DOHH2 (cell line): ENCODE measurements around the gene MAPK13.

Source experiments
- H3F3A ChIP-seq: fragments of 200-600 bp; sonication (generic), shearing (Covaris generic); 2 replicates; pipeline ENCODE4 v1.6.0; 2016; ENCODE audit warnings: antibody characterized with exemption, mild to moderate bottlenecking; ENCODE audit not compliant: control insufficient read depth, insufficient read depth
- H3K27ac ChIP-seq: fragments of 200-600 bp; sonication (generic); 2 replicates; pipeline ENCODE4 v1.5.1; 2014; ENCODE audit warnings: low read depth, mild to moderate bottlenecking, low read length, moderate library complexity
- H3K27me3 ChIP-seq: fragments of 200-600 bp; sonication (generic); 2 replicates; pipeline ENCODE4 v1.6.1; 2014; ENCODE audit warnings: mild to moderate bottlenecking, low read length, mixed read lengths; ENCODE audit not compliant: control insufficient read depth
- H3K36me3 ChIP-seq: fragments of 200-600 bp; sonication (generic); 2 replicates; pipeline ENCODE4 v1.6.1; 2014; ENCODE audit warnings: mild to moderate bottlenecking, low read length, moderate library complexity, mixed read lengths; ENCODE audit not compliant: control insufficient read depth
- H3K4me1 ChIP-seq: fragments of 200-600 bp; sonication (generic); 2 replicates; pipeline ENCODE4 v1.6.1; 2014; ENCODE audit warnings: mild to moderate bottlenecking, low read length, mixed read lengths; ENCODE audit not compliant: control insufficient read depth
- H3K4me2 ChIP-seq: fragments of 200-600 bp; sonication (generic); 2 replicates; pipeline ENCODE4 v1.6.0; 2014; ENCODE audit warnings: mild to moderate bottlenecking, low read length, moderate library complexity
- H3K4me3 ChIP-seq: fragments of 200-600 bp; sonication (generic); 2 replicates; pipeline ENCODE4 v1.5.1; 2014; ENCODE audit warnings: mild to moderate bottlenecking, low read length, mixed read lengths
- H3K79me2 ChIP-seq: fragments of 200-600 bp; sonication (generic); 2 replicates; pipeline ENCODE4 v1.6.1; 2014; ENCODE audit warnings: mild to moderate bottlenecking, low read length, mixed read lengths; ENCODE audit not compliant: control insufficient read depth
- H3K9me2 ChIP-seq: fragments of 200-600 bp; sonication (generic); replicated peaks from 2 replicates; pipeline ENCODE4 v1.6.1; 2014; ENCODE audit warnings: mild to moderate bottlenecking, low read length, mixed read lengths; ENCODE audit not compliant: control insufficient read depth
- H3K9me3 ChIP-seq: fragments of 200-600 bp; sonication (generic); 2 replicates; pipeline ENCODE4 v1.6.1; 2014; ENCODE audit warnings: antibody characterized with exemption, low read length, mixed read lengths; ENCODE audit not compliant: control insufficient read depth, insufficient read depth
- H4K20me1 ChIP-seq: fragments of 200-600 bp; sonication (generic); 2 replicates; pipeline ENCODE4 v1.6.0; 2014; ENCODE audit warnings: low read depth, mild to moderate bottlenecking, antibody characterized with exemption, low read length, moderate library complexity; ENCODE audit not compliant: control insufficient read depth, insufficient read depth
- CTCF ChIP-seq: fragments of 200-600 bp; sonication (generic); IDR thresholded peaks from one replicate; pipeline ENCODE4 v1.5.1; 2014; ENCODE audit warnings: antibody characterized with exemption, mild to moderate bottlenecking, low read depth, low read length; ENCODE audit not compliant: poor library complexity, severe bottlenecking
- EZH2phosphoT487 ChIP-seq: fragments of 200-600 bp; sonication (generic); IDR thresholded peaks from 2 replicates; pipeline ENCODE4 v1.6.1; 2017; ENCODE audit warnings: borderline replicate concordance, mild to moderate bottlenecking, antibody characterized with exemption, low read length, moderate library complexity, mixed read lengths

MAPK13 gene

DNA sequence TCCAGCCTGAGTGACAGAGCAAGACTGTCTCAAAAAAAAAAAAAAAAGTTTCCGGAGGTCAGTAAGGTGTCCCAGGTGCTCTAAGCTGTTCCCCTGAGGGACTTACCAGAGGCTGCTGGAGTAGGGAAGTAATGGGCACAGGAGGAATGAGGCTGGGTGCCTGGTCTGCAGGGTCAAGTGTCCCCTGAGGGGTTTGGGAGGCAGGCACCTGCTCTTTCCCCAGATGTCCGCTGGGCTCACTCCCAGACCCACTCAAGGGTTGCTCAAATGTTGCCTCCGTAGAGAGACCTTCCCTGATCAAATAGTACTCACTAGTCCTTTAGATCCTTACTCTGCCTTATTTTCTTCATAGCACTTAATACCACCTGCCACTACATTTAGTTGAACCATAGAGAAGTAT is 5.4 kb upstream of the MAPK13 start:
- Histone ChIP-seq H4K20me1 (no peaks in the 10 kb centered on the region), H3K79me2 (no peaks in the 10 kb centered on the region), H3K9me3 (no peaks in the 10 kb centered on the region), H3K27me3 (no peaks in the 10 kb centered on the region), H3K4me3 (no peak overlapping the region), H3K4me2 (no peak overlapping the region), H3K9me2 (no peaks in the 10 kb centered on the region), H3K36me3 (no peaks in the 10 kb centered on the region), H3K4me1 (peaks cover 66% of the 10 kb centered on the region), H3F3A (peaks cover 11% of the 10 kb centered on the region), H3K27ac (no peak overlapping the region)
- no peak for TF ChIP-seq CTCF

GRCh38 chr6:36125575-36125974 is 4.7 kb upstream of the MAPK13 start:
- Histone ChIP-seq H4K20me1 (no peaks in the 10 kb centered on the region), H3K79me2 (no peaks in the 10 kb centered on the region; the same call in 1 of the 2 replicates), H3K4me3 (no peak overlapping the region), H3K9me3 (no peaks in the 10 kb centered on the region), H3K27ac (no peak overlapping the region), H3K4me2 (no peak overlapping the region), H3K4me1 (peaks cover 62% of the 10 kb centered on the region), H3K9me2 (no peaks in the 10 kb centered on the region), H3F3A (peaks cover 8% of the 10 kb centered on the region), H3K27me3 (no peaks in the 10 kb centered on the region), H3K36me3 (no peaks in the 10 kb centered on the region)
- no peak for TF ChIP-seq CTCF
- TF ChIP-seq EZH2phosphoT487: no peak

GRCh38 chr6:36126121-36126520 is 4.2 kb upstream of the MAPK13 start:
- Histone ChIP-seq H3K4me1 (peaks cover 62% of the 10 kb centered on the region), H3K4me3 (no peak overlapping the region), H3K27ac (no peak overlapping the region), H3F3A (peaks cover 3% of the 10 kb centered on the region), H4K20me1 (no peaks in the 10 kb centered on the region), H3K4me2 (no peak overlapping the region), H3K79me2 (peaks cover 5% of the 10 kb centered on the region; the same call in 1 of the 2 replicates), H3K9me3 (no peaks in the 10 kb centered on the region), H3K9me2 (no peaks in the 10 kb centered on the region), H3K27me3 (no peaks in the 10 kb centered on the region), H3K36me3 (no peaks in the 10 kb centered on the region)
- TF ChIP-seq EZH2phosphoT487 (no peak), CTCF (no peak)
